ENCODE data around the gene KRTAP10-12. TPM values are rescaled to one million over a fixed set of nuclear protein-coding genes. Genes with fewer than 3 reads are reported as not detected.

Gene KRTAP10-12
- total RNA-seq, 4 donors from 2014 or later = not detected

- 90 to 93% methylated on average over 13 of the region's 13 CpGs for WGBS, 2 donors
- Histone ChIP-seq H3K27ac (no peak overlapping the region), H3K4me1 (no peaks in the 10 kb centered on the region), H3K4me3 (replicated peaks in 1 of 3) (no peak overlapping the region), H3K36me3 (no peaks in the 10 kb centered on the region), H3K27me3 (no peaks in the 10 kb centered on the region), H3K9me3 (no peaks in the 10 kb centered on the region)
- no peak for TF ChIP-seq CTCF (IDR thresholded peaks at IDR 0.05)
- TF ChIP-seq POLR2A (IDR thresholded peaks at IDR 0.05) = no peak
- intact Hi-C loops (cut with DNase I) = no loop called here
- DNase-seq = no peak
Observed at GRCh38 chr21:44677881-44678280, 19.1 kb upstream of the KRTAP10-12 start.

GRCh38 chr21:44681152-44681551, 15.8 kb upstream of the KRTAP10-12 start:
- Histone ChIP-seq H3K9me3 (no peaks in the 10 kb centered on the region), H3K4me1 (no peaks in the 10 kb centered on the region), H3K36me3 (no peaks in the 10 kb centered on the region), H3K4me3 (replicated peaks in 1 of 3) (no peak overlapping the region), H3K27me3 (no peaks in the 10 kb centered on the region), H3K27ac (no peak overlapping the region)
- no peak for DNase-seq
- whole genome bisulfite sequencing, 2 donors = 66 to 80% methylated on average over 11 of the region's 11 CpGs
- TF ChIP-seq CTCF (IDR thresholded peaks at IDR 0.05) = no peak
- no peak for TF ChIP-seq POLR2A (IDR thresholded peaks at IDR 0.05)
- intact Hi-C loops (cut with DNase I) = no loop called here

- H3K9me3 ChIP-seq = no peaks in the 10 kb centered on the region
- H3K36me3 ChIP-seq = no peaks in the 10 kb centered on the region
- WGBS, 2 donors = 84 to 92% methylated on average over 14 to 23 of the region's 23 CpGs
- no peak within 1 kb of the TSS for H3K4me3 ChIP-seq (replicated peaks in 1 of 3)
- no peak for TF ChIP-seq POLR2A (IDR thresholded peaks at IDR 0.05)
- TF ChIP-seq CTCF (IDR thresholded peaks at IDR 0.05) = no peak
- intact Hi-C loops (cut with DNase I) = no loop called here
- no peak for DNase-seq
- no peaks in the 10 kb centered on the region for H3K4me1 ChIP-seq
- no peaks in the 10 kb centered on the region for H3K27me3 ChIP-seq
- H3K27ac ChIP-seq = no peak within 1 kb of the TSS
Observed at GRCh38 chr21:44681861-44682579, 15.0 kb upstream of the KRTAP10-12 start, which contains the start of gene KRTAP12-1. Gene KRTAP12-1, minus strand, starts transcription at chr21:44682163. Its CDS starts 40 bp downstream, at chr21:44682123.

- Histone ChIP-seq H3K4me1 (no peaks in the 10 kb centered on the region), H3K27me3 (no peaks in the 10 kb centered on the region), H3K4me3 (replicated peaks in 1 of 3) (no peak overlapping the region), H3K27ac (no peak overlapping the region), H3K9me3 (no peaks in the 10 kb centered on the region), H3K36me3 (no peaks in the 10 kb centered on the region)
- no peak for DNase-seq
- TF ChIP-seq CTCF (IDR thresholded peaks at IDR 0.05) = no peak
- no peak for TF ChIP-seq POLR2A (IDR thresholded peaks at IDR 0.05)
- WGBS, 2 donors = 73 to 80% methylated on average over 14 to 15 of the region's 15 CpGs
- intact Hi-C loops (cut with DNase I) = no loop called here
Observed at GRCh38 chr21:44682580-44683151, 14.3 kb upstream of the KRTAP10-12 start.

- 78 to 81% methylated on average over 7 of the region's 7 CpGs for WGBS, 2 donors
- intact Hi-C loops (cut with DNase I) = no loop called here
- no peak overlapping the region for H3K27ac ChIP-seq
- no peaks in the 10 kb centered on the region for H3K27me3 ChIP-seq
- H3K9me3 ChIP-seq = no peaks in the 10 kb centered on the region
- TF ChIP-seq POLR2A (IDR thresholded peaks at IDR 0.05) (no peak), CTCF (IDR thresholded peaks at IDR 0.05) (no peak)
- H3K36me3 ChIP-seq = no peaks in the 10 kb centered on the region
- no peak overlapping the region for H3K4me3 ChIP-seq (replicated peaks in 1 of 3)
- no peak for DNase-seq
- H3K4me1 ChIP-seq = no peaks in the 10 kb centered on the region
Observed at GRCh38 chr21:44684077-44684476, 12.9 kb upstream of the KRTAP10-12 start.
